HCT116 (cell line): ENCODE results near the gene MYORG. TPM values are rescaled to one million over a fixed set of nuclear protein-coding genes. Genes with fewer than 3 reads are reported as not detected.

Source experiments
- ATAC-seq: fragments of 200-7000 bp; cut with Tn5 transposase; 2 replicates; pipeline ENCODE4 v1.9.1; 2020; ENCODE audit warnings: mild to moderate bottlenecking, moderate library complexity
- BruUV-seq: library from RNA; stranded (reverse); fragments of 400-500 nt; replicated peaks from 2 replicates; lab custom pipeline; 2021; lab: Mats Ljungman, UMichigan
- CTCF ChIA-PET: fragments of 300-600 bp; sonication (Branson Sonifier 250); formaldehyde crosslinking; loops from one replicate; lab custom pipeline; 2021; ENCODE audit warnings: antibody characterized with exemption; lab: Charles Lee
- POLR2A ChIA-PET: fragments of 300-600, 350-600 bp; sonication (Branson Sonifier 250); formaldehyde crosslinking; loops from one replicate; lab custom pipeline; 2021; ENCODE audit warnings: antibody characterized with exemption; lab: Charles Lee
- RAD21 ChIA-PET, 2 experiments: fragments of 300-600 bp; sonication (Branson Sonifier 250); formaldehyde crosslinking; loops; one replicate each; lab custom pipeline; 2023; ENCODE audit warnings: low total read pairs in 2 of 2; ENCODE audit not compliant: uncharacterized antibody in 2 of 2, unreplicated experiment in 2 of 2, low non-redundant PET in 1 of 2; lab: Charles Lee
- DNase-seq: peaks from one replicate; pipeline ENCODE4 v3.0.0-alpha.2; 2010; ENCODE audit warnings: low read depth, low spot score
- H2AFZ ChIP-seq: fragments of 200-600 bp; shearing (Covaris generic), sonication (generic); 2 replicates; pipeline ENCODE4 v1.6.1; 2017; ENCODE audit warnings: low read depth, mixed run types, mixed read lengths, antibody characterized with exemption, low read length; ENCODE audit not compliant: poor library complexity, severe bottlenecking
- H3K27ac ChIP-seq: 2 replicates; pipeline ENCODE4 v1.5.1; 2012; ENCODE audit warnings: low read depth, low read length
- H3K27me3 ChIP-seq: fragments of 200-600 bp; sonication (generic); 2 replicates; pipeline ENCODE4 v1.6.1; 2016; ENCODE audit warnings: mixed run types, low read length, mixed read lengths; ENCODE audit not compliant: insufficient read depth
- H3K36me3 ChIP-seq, 2 experiments: fragments of 200-500 bp in 1 of 2; fragments of 200-600 bp in 1 of 2; sonication (Bioruptor generic) in 1 of 2; sonication (generic) in 1 of 2; 2 replicates each; pipeline versions ENCODE4 v1.5.1 to v1.6.1; 2014 to 2016; ENCODE audit warnings: low read length in 2 of 2, inconsistent platforms in 1 of 2, mixed read lengths in 1 of 2, mixed run types in 1 of 2; ENCODE audit not compliant: insufficient read depth in 2 of 2, control insufficient read depth in 1 of 2
- H3K4me1 ChIP-seq, 2 experiments: fragments of 200-600 bp in 1 of 2; sonication (generic) in 1 of 2; 2 replicates each; pipeline versions ENCODE4 v1.5.1 to v1.6.1; 2012 to 2017; ENCODE audit warnings: low read length in 2 of 2, inconsistent platforms in 1 of 2, mild to moderate bottlenecking in 1 of 2, mixed read lengths in 1 of 2, mixed run types in 1 of 2, moderate library complexity in 1 of 2; ENCODE audit not compliant: insufficient read depth in 2 of 2, control insufficient read depth in 1 of 2
- H3K4me2 ChIP-seq: fragments of 200-600 bp; sonication (generic); 2 replicates; pipeline ENCODE4 v1.6.1; 2017; ENCODE audit warnings: mixed run types, low read length, mixed read lengths
- H3K4me3 ChIP-seq, 2 experiments: fragments of 200-600 bp in 1 of 2; sonication (generic) in 1 of 2; replicated peaks in 1 of 2; 2 replicates each; pipeline ENCODE4 v1.5.1; 2011 to 2016; ENCODE audit warnings: low read length in 2 of 2, control low read depth in 1 of 2, low read depth in 1 of 2, mild to moderate bottlenecking in 1 of 2, mixed read lengths in 1 of 2, mixed run types in 1 of 2
- H3K79me2 ChIP-seq: fragments of 200-600 bp; sonication (generic); 2 replicates; pipeline ENCODE4 v1.6.1; 2017; ENCODE audit warnings: mild to moderate bottlenecking, mixed run types, low read length, moderate library complexity, mixed read lengths; ENCODE audit not compliant: insufficient read depth
- H3K9ac ChIP-seq: fragments of 200-600 bp; sonication (generic); 2 replicates; pipeline ENCODE4 v1.6.1; 2016; ENCODE audit warnings: low read length, mixed read lengths
- H3K9me2 ChIP-seq: fragments of 200-600 bp; sonication (generic), shearing (Covaris generic); 2 replicates; pipeline ENCODE4 v1.6.1; 2017; ENCODE audit warnings: mixed run types, mild to moderate bottlenecking, moderate library complexity; ENCODE audit not compliant: insufficient read depth
- H3K9me3 ChIP-seq, 2 experiments: fragments of 200-500 bp in 1 of 2; fragments of 200-600 bp in 1 of 2; sonication (Bioruptor generic) in 1 of 2; sonication (generic) in 1 of 2; 2 replicates each; pipeline ENCODE4 v1.6.1; 2014 to 2017; ENCODE audit warnings: low read length in 2 of 2, mixed read lengths in 2 of 2, inconsistent platforms in 1 of 2, low read depth in 1 of 2, mild to moderate bottlenecking in 1 of 2, mixed run types in 1 of 2, moderate library complexity in 1 of 2; ENCODE audit not compliant: control insufficient read depth in 1 of 2, insufficient read depth in 1 of 2
- H4K20me1 ChIP-seq: fragments of 200-600 bp; sonication (generic), shearing (Covaris generic); 2 replicates; pipeline ENCODE4 v1.6.1; 2017; ENCODE audit warnings: mixed run types, mild to moderate bottlenecking, moderate library complexity; ENCODE audit not compliant: insufficient read depth
- CBX3 ChIP-seq: IDR thresholded peaks from 2 replicates; pipeline ENCODE4 v1.6.1; 2012; ENCODE audit warnings: low read depth
- CEBPB ChIP-seq: IDR thresholded peaks from 2 replicates; pipeline ENCODE4 v1.6.1; 2012; ENCODE audit warnings: low read depth
- CTCF ChIP-seq, 3 experiments: fragments of 200-600 bp in 1 of 3; sonication (generic) in 1 of 3; IDR thresholded peaks in 2 of 3; conservative IDR thresholded peaks in 1 of 3; 2 replicates each; pipeline ENCODE4 v1.5.1; 2012 to 2017; ENCODE audit warnings: low read depth in 2 of 3, low read length in 2 of 3, antibody characterized with exemption in 1 of 3, borderline replicate concordance in 1 of 3, control low read depth in 1 of 3, mild to moderate bottlenecking in 1 of 3, mixed read lengths in 1 of 3, mixed run types in 1 of 3, moderate library complexity in 1 of 3; ENCODE audit not compliant: insufficient read depth in 1 of 3
- EGR1 ChIP-seq: IDR thresholded peaks from 2 replicates; pipeline ENCODE4 v1.6.1; 2012; ENCODE audit warnings: low read depth
- EZH2 ChIP-seq: fragments of 200-600 bp; sonication (generic); IDR thresholded peaks from 2 replicates; pipeline ENCODE4 v1.6.1; 2017; ENCODE audit warnings: antibody characterized with exemption, mixed run types
- EZH2phosphoT487 ChIP-seq: fragments of 200-600 bp; IDR thresholded peaks from 2 replicates; pipeline ENCODE4 v1.6.1; 2018; ENCODE audit warnings: antibody characterized with exemption, borderline replicate concordance
- MAX ChIP-seq: IDR thresholded peaks from 2 replicates; pipeline ENCODE4 v1.6.1; 2012
- POLR2A ChIP-seq: IDR thresholded peaks from 2 replicates; pipeline ENCODE4 v1.7.0; 2011; ENCODE audit warnings: borderline replicate concordance; ENCODE audit not compliant: insufficient read depth, insufficient read length; ENCODE audit errors: extremely low read depth
- POLR2AphosphoS5 ChIP-seq: IDR thresholded peaks from 2 replicates; pipeline ENCODE4 v1.6.1; 2011; ENCODE audit warnings: mild to moderate bottlenecking, low read depth, low read length, moderate library complexity
- SRF ChIP-seq: IDR thresholded peaks from 2 replicates; pipeline ENCODE4 v1.6.1; 2012; ENCODE audit warnings: low read depth
- ZBTB33 ChIP-seq: IDR thresholded peaks from 2 replicates; pipeline ENCODE4 v1.6.1; 2011; ENCODE audit warnings: mild to moderate bottlenecking, low read length, moderate library complexity; ENCODE audit not compliant: insufficient replicate concordance; ENCODE audit errors: extremely low read depth
- intact Hi-C: fragments of 100-400 bp; cut with micrococcal nuclease; formaldehyde crosslinking; loops from 2 replicates; pipeline ENCODE4 v1.10.0; 2022
- total RNA-seq: library from RNA; stranded (reverse); gene quantifications from one replicate; pipeline ENCODE4 v1.2.1, GENCODE V29; 2021; ENCODE audit not compliant: unreplicated experiment
- TF ChIP-seq, protein P1 (sequence below): IDR thresholded peaks from 2 replicates; pipeline ENCODE4 v1.6.1; 2012; ENCODE audit warnings: low read depth

Gene MYORG
- total RNA-seq, 1 experiment from 2014 or later = 8.5 TPM

DNA sequence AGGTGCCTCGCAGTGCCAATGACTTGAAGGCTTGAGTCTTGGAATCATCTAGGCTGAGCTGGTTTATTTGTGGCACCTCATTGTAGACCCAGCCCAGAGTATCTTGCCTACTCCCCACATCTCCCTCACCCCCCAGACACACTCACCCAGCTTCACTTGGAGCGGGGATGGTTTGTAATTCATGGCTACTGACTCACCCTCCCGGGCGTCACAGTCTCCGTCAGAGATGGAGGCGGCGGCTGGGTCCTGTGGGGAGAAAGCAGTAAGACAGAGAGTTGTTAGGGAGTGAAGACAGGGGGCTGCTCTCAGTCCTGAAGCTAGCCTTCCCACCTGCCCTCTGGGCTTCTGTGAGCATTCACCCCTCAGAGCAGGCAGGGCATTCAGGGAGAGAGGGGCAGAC lies 29.0 kb upstream of the MYORG start:
- ChIA-PET POLR2A (no interaction called here), CTCF (interaction anchor here (0.8 kb wide), 1 partner anchor 96 kb away, joined by 3 read pairs; no protein-coding TSS in a partner anchor), RAD21 (no interaction called here)
- ATAC-seq (no peak), DNase-seq (no peak)
- no peak overlapping the region for H3K9ac ChIP-seq
- H4K20me1 ChIP-seq = no peaks in the 10 kb centered on the region
- no peaks in the 10 kb centered on the region for H3K9me3 ChIP-seq
- no peak overlapping the region for H2AFZ ChIP-seq
- no peaks in the 10 kb centered on the region for H3K9me2 ChIP-seq
- intact Hi-C loops = loop anchor here (10.0 kb wide), 1 partner anchor 189 kb away; no protein-coding TSS in a partner anchor
- no peak overlapping the region for H3K27ac ChIP-seq
- H3K79me2 ChIP-seq = no peaks in the 10 kb centered on the region
- no peak overlapping the region for H3K4me2 ChIP-seq
- H3K27me3 ChIP-seq = no peaks in the 10 kb centered on the region
- no TSS peak for BruUV-seq
- H3K4me3 ChIP-seq = no peak overlapping the region
- 0 out of 4 replicates have a peak, but pooled peaks cover 0 to 4% of the 10 kb centered on the region in 2 experiments for H3K4me1 ChIP-seq
- TF ChIP-seq ZBTB33 (no peak), EZH2phosphoT487 (no peak), MAX (no peak), POLR2AphosphoS5 (no peak), EGR1 (no peak), CTCF (IDR thresholded peaks at IDR 0.05 in 2 of 3, conservative IDR thresholded peaks at IDR 0.05 in 1 of 3; ENCODE audit: borderline replicate concordance in 1 of 3, insufficient read depth in 1 of 3, low read depth in 2 of 3, low read length in 2 of 3) (no peak), CEBPB (no peak), POLR2A (no peak), CBX3 (no peak), SRF (no peak), EZH2 (no peak)
- TF ChIP-seq, protein P1, sequence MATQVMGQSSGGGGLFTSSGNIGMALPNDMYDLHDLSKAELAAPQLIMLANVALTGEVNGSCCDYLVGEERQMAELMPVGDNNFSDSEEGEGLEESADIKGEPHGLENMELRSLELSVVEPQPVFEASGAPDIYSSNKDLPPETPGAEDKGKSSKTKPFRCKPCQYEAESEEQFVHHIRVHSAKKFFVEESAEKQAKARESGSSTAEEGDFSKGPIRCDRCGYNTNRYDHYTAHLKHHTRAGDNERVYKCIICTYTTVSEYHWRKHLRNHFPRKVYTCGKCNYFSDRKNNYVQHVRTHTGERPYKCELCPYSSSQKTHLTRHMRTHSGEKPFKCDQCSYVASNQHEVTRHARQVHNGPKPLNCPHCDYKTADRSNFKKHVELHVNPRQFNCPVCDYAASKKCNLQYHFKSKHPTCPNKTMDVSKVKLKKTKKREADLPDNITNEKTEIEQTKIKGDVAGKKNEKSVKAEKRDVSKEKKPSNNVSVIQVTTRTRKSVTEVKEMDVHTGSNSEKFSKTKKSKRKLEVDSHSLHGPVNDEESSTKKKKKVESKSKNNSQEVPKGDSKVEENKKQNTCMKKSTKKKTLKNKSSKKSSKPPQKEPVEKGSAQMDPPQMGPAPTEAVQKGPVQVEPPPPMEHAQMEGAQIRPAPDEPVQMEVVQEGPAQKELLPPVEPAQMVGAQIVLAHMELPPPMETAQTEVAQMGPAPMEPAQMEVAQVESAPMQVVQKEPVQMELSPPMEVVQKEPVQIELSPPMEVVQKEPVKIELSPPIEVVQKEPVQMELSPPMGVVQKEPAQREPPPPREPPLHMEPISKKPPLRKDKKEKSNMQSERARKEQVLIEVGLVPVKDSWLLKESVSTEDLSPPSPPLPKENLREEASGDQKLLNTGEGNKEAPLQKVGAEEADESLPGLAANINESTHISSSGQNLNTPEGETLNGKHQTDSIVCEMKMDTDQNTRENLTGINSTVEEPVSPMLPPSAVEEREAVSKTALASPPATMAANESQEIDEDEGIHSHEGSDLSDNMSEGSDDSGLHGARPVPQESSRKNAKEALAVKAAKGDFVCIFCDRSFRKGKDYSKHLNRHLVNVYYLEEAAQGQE = no peak
- H3K36me3 ChIP-seq = no peaks in the 10 kb centered on the region; a peak in 1 of 4 replicates
